Embryonic facial prominence (tissue), 1 donor: Measurements from ENCODE around the gene GPS1.

Experiments used
- DNase-seq: peaks from one replicate; pipeline ENCODE4 v3.0.0-alpha.2; 2016; ENCODE audit errors: extremely low spot score

GPS1 gene

DNA sequence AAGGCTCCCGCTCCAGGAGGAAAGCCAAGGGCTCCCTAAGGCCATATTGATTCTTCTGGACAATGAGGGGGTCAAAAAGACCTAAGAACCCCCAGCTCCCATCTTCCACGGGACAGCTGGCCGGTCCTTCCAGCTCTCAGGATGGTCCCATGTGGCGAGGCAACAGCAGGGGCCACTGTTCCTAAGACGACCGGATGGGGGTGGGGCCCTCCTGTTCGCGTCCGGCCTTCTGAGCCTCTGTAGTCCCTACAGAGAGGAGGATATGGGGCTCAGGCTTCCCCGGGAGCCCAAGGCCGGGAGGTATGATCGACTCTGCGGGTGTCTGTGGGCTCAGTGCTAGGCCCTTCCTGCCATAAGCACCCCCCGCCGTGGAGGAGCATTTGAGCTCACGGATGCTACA lies 8.2 kb upstream of the GPS1 start:
- no peak for DNase-seq

GRCh38 chr17:82045936-82046484 lies 5.7 kb upstream of the GPS1 start:
- DNase-seq, result no peak

DNA sequence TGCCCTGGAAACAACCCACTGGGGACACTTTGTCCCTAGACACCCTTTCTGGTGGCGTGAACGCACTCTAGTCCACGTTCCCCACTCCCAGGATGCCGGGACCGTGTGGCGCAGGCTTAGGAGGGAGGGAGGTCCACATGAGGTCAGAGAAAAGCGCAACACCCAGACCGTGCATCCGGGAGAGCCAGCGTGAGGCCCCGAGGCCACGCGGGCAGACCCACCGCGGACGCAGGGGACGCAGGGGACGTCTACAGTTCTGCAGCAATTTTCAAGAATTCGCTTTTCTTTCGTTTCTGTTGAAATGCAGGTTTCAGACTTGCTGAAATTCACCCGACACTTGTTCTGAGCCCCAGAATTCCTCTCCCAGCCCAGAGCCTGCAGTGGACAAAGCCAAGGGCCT lies 4.8 kb upstream of the GPS1 start:
- DNase-seq, result no peak

DNA sequence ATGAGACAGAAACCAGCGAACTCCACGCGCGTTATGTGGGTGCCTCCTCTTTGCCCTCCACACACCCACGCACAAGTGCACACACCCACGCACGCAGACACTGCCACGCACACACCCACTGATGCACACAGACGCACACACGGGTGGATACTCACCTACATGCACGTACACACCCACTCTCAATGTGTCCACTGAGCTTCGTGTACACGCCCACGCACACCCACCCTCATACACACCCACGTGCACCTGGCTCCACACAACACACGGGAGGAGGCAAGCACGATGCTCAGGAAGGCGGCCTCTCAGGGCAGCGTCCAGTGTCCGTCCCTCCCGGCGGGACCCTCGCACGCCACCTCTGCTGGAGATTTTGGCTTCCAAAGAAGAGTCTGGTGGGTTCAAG lies 4.3 kb upstream of the GPS1 start:
- no peak for DNase-seq

DNA sequence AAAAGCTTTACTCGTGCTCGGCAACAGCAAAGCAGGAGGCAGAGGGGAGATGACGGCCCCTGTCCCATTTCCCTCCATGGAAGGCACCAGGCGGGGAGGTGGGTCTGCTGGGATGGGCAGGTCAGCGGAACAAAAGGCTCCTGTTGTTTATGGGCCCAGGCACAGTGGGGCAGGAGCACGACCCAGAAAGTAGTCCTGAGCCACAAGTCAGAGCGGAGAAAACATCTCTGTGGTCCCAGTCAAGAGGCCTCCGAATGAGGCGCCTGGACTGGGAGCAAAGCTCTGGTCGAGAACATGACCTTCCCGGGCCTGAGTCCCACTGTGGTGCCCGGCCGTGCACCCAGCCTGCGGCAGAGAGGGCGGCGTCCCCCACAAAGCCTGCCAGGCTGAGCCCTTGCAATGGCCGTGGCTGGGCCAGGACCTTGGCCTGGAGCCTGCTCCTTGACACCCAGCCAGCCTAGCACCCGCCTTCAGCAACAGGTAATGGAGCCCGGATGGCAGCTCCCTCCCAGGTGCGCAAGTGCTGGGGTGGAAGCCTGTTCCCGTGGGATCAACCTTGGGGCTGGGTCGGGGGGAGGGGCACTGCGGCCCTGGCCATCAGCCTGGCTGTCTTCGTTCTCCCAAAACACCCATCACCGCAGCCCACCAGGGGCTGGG lies 3.7 kb upstream of the GPS1 start:
- no peak for DNase-seq

DNA sequence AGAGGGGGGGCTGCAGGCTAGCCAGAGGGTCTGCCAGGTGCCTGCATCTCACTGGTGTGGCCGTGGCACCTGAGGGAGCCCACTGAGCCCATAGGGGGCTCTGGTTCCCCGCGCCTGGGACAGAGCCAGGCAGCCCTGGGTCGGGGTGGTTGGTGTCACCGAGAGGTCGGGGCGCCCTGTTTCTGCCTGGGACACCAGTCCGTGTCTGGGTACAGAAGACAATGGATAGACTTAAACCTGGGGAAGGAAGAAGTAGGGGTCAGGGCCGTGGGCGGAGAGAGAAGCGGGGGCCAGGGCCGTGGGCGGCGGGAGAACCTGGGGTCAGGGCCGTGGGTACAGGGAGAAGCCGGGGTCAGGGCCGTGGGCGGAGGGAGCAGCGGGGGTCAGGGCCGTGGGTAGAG lies 3.1 kb upstream of the GPS1 start:
- DNase-seq, result no peak

DNA sequence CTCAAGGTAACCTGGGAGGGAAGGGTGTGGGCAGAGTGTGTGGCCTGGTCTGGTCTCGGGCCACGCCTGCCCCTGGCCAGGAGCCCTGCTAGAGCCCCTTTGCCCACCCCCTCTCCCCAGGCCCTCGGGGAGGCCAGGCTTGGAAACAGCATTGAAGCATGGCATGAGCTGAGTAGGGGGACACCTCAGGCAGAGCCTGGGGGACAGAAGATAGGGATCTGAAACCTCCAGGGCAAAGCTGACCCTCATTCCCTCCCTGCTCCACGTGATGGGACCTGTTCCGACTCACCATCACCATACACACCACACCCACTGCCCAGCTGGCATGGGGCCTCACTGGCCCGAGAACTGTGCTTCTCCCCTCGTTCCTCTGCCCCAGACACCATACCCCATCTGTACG lies 2.6 kb upstream of the GPS1 start:
- DNase-seq, result no peak

- DNase-seq, result no peak
These were observed 2.2 kb upstream of the GPS1 start for GRCh38 chr17:82049521-82049971.

- no peak for DNase-seq
These were observed 1.4 kb upstream of the GPS1 start for GRCh38 chr17:82050152-82050760.

- no peak for DNase-seq
These were observed 697 bp upstream of the GPS1 start for GRCh38 chr17:82050761-82051641.

- DNase-seq, result no peak
These were observed 951 bp downstream of the GPS1 start for GRCh38 chr17:82052638-82053059.

DNA sequence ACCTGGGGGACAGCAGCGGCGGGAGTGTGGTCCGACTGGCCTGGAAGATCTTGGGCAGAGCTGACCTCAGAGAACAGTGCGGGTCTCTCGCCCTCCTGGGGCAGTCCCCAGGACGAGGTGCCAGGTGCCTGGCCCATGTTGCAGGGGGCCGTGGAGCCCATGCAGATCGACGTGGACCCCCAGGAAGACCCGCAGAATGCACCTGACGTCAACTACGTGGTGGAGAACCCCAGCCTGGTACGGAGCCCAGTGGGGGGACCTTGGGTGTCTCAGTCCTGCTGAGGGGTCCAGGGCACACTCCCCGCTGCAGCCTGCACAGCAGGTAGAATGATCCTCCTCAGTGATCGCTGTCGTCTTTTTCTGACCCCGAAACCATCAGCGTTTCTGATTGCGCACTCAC lies 1.4 kb downstream of the GPS1 start:
- no peak for DNase-seq

DNA sequence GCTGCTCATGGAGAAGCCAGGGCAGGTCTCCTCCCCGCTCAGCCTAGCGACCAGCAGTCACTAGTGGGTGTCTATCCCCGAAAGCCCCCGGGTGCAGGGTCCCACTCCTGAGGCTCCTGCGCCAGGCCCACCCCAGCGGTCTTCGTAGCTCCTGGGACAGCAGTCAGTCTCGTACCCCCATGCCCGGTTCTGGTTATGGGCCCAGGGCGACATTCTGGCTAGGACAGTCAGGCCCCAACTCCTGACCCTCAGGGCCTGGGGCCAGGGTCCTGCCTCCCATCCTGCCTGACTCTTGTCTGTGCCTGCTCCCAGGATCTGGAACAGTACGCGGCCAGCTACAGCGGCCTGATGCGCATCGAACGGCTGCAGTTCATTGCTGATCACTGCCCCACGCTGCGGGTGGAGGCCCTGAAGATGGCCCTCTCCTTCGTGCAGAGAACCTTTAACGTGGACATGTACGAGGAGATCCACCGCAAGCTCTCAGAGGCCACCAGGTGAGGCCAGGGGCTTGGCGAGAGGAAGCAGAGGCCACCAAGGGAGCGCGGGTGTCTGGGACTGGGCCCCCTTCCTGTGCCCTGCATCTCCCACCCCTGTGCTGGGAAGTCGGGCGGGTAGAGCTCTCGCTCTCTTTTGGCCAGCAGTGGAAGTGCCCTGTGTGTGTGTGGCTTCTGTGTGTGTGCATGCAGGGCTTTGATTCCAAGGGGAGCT lies 2.0 kb downstream of the GPS1 start:
- no peak for DNase-seq

DNA sequence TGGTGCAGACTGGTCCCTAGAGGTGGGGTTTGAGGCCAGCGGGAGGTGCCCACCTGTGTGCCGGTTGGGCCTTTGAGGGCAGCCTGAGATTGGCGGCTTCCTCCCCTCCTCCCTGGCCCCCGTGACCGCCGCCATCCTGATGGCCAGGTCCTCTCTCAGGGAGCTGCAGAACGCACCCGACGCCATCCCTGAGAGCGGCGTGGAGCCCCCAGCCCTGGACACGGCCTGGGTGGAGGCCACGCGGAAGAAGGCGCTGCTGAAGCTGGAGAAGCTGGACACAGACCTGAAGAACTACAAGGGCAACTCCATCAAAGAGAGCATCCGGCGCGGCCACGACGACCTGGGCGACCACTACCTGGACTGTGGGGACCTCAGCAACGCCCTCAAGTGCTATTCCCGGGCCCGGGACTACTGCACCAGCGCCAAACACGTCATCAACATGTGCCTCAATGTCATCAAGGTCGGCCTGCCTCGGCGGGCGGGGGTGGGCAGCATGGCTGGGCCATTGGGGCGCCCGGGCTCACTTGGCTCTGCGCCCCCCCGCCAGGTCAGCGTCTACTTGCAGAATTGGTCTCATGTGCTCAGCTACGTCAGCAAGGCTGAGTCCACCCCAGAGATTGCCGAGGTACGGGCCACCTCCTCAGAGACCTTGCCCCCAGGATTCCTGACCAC lies 2.8 kb downstream of the GPS1 start:
- no peak for DNase-seq

DNA sequence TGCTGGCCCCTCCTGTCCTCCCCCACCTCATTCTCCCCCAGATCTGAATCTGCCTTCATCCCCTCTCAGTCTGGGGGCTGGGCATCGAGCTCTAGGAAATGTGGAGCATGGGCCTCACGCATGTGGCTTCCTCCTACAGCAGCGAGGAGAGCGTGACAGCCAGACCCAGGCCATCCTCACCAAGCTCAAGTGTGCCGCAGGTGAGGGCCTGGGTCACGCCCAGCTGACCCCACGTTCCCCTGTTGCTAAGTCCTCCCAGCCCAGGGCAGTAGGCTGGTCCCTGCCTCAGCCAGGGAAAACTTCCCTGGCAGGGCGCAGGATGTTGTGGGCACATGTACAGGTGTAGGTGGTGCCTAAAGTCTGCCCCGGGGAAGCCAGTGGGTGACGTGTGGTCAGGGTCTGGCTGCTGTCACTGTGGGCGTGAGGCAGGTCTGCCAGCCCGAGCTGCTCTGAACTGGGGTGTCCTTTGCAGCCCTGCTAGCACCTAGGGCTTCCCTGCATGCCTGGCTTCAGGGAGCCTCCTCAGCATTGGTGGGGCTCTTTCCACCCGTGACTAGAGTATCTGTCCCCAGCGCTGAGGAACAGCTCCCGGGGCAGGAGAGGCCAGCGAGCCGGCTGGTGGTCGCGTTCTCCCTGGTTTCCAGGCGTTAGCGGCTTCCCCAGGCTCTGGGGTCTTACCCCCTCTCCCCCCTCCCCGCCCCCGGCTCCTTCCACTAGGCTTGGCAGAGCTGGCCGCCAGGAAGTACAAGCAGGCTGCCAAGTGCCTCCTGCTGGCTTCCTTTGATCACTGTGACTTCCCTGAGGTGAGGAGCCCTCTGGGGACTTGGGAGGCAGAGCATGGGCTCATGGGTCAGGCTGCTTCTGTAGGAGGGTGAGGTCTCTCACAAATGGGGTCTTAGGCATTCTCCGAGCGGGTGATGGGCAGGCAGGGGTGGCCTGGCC lies 3.6 kb downstream of the GPS1 start:
- no peak for DNase-seq

DNA sequence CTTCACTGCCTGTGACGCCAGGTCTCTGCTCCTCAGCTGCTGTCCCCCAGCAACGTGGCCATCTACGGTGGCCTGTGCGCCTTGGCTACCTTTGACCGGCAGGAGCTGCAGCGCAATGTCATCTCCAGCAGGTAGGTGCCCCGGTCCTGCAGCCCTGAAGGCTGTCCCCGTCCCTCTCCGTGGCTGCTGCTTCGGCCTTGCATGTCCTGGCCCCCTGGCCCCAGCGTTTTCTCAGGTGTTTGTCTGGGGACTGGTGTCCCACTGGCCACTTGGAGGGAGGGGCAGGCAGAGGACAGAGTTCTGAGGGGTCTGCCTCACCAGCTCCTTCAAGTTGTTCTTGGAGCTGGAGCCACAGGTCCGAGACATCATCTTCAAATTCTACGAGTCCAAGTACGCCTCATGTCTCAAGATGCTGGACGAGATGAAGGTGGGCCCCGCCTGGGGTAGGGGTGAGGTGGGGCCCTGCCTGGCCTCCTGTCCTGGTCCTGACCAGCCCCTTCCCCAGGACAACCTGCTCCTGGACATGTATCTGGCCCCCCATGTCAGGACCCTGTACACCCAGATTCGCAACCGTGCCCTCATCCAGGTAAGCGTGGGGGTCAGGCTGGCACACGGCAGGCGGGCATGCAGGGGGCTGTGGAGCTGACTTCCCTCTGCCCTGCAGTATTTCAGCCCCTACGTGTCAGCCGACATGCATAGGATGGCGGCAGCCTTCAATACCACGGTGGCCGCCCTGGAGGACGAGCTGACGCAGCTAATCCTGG lies 4.4 kb downstream of the GPS1 start:
- no peak for DNase-seq

GRCh38 chr17:82056729-82057621 lies 5.3 kb downstream of the GPS1 start:
- DNase-seq, result no peak

- DNase-seq, result no peak
These were observed 6.6 kb downstream of the GPS1 start for GRCh38 chr17:82058230-82058854.
